ENCODE data around the gene SPC24. TPM values are rescaled to one million over a fixed set of nuclear protein-coding genes. Genes with fewer than 3 reads are reported as not detected.
"Not testable (repeated sequence)": the region's sequence is repeated elsewhere in the genome, so short reads cannot be mapped to it uniquely, and the experiment has no call there.

Gene SPC24
- total RNA-seq, 4 donors from 2014 or later, result 1.2 to 2.8 (median 1.5) TPM

- no peak for TF ChIP-seq CTCF (IDR thresholded peaks at IDR 0.05)
- no peak for DNase-seq (ENCODE audit: low spot score)
- ATAC-seq (ENCODE audit: low FRiP score), result peak; percentile 8
Observed at GRCh38 chr19:11111117-11111770, 44.3 kb downstream of the SPC24 start.

- no peak for TF ChIP-seq CTCF (IDR thresholded peaks at IDR 0.05)
- DNase-seq (ENCODE audit: low spot score) (no peak), ATAC-seq (ENCODE audit: low FRiP score) (no peak)
Observed at GRCh38 chr19:11108746-11109145, 46.8 kb downstream of the SPC24 start.

- no peak for TF ChIP-seq CTCF (IDR thresholded peaks at IDR 0.05)
- DNase-seq (ENCODE audit: low spot score) (no peak), ATAC-seq (ENCODE audit: low FRiP score) (no peak)
Observed at GRCh38 chr19:11106477-11106876, 49.1 kb downstream of the SPC24 start.

- ATAC-seq (ENCODE audit: low FRiP score) (peak; percentile 19), DNase-seq (ENCODE audit: low spot score) (no peak)
- TF ChIP-seq CTCF (IDR thresholded peaks at IDR 0.05), result no peak
Observed at GRCh38 chr19:11105014-11105636, 50.5 kb downstream of the SPC24 start.

GRCh38 chr19:11103667-11104066 is 51.9 kb downstream of the SPC24 start:
- DNase-seq (ENCODE audit: low spot score); ATAC-seq (ENCODE audit: low FRiP score): not testable (repeated sequence)

GRCh38 chr19:11102944-11103343 is 52.6 kb downstream of the SPC24 start:
- no peak for TF ChIP-seq CTCF (IDR thresholded peaks at IDR 0.05)
- DNase-seq (ENCODE audit: low spot score), result no peak
- peak; percentile 13 for ATAC-seq (ENCODE audit: low FRiP score)

- no peak for TF ChIP-seq CTCF (IDR thresholded peaks at IDR 0.05)
- ATAC-seq (ENCODE audit: low FRiP score) (no peak), DNase-seq (ENCODE audit: low spot score) (no peak)
Observed at GRCh38 chr19:11101057-11101456, 54.5 kb downstream of the SPC24 start.
